Stimulated activated CD4-positive, alpha-beta T cell treated with anti-CD3 and anti-CD28 coated beads, Interleukin-4, amount 100 ng/mL, for 48 hours (primary cell): ENCODE data around the gene NOX4.

ENCODE experiments used
- DNase-seq, 2 donors: peaks; one replicate each; pipeline ENCODE4 v3.0.0-alpha.2; 2020; ENCODE audit warnings: low read depth in 2 of 2

NOX4 gene

DNA sequence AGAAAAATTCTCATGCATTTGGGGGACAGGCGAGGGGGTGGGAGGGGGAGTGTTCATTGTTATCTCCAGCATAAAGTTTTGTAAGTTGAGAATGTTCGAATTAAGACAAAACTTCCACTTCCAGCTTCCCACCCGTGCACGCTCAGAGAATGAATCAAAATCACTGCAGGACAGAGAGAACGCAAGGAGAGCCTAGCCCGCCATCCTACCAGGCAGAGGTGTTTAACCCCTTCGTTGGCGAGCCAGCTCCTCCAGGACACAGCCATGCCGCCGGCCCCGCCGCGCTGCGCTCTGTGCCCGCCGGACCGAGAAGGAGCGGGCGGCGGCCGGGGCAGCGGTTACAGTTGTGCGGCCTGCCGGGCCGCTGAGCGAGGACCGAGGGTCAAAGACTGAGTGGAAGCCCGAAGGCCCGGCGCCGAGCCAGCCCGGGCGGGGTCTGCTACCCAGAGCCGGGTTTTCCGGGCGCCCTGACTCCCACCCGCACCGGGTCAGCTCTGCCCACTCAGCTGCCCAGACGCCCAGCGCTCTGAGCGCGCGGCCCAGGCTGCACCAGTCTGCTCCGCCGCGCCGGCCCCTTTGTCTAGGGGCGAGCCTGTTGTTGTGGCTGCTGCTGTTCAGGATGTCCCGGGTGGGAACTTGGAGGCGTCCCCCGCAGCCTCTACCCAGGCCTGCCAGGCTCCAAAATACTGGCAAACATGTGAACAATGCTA, at the start of gene NOX4:
NOX4 (minus strand) TSS at position 395 of the 710 bp plus-strand sequence; CDS start at position 266, 129 bp downstream.
- DNase-seq = no peak

DNA sequence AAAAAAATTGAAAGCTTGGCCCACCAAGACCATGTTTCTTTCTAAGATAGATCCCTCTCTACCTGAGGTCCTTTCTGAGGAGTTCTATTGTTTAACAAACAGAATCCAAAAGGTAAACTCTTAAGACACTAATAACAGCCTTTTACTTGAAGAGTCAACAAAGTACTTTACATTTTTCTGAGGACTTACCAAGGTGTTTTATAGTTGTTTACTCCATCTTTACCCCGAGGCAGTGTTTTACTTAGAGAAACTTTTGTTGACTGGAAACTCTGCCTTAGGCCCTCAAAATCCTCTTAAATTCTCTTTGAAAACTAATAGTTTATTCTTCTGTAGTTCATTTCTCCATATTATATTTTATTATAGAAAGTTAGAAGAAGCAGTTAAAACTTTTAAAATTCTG, 49.7 kb upstream of the NOX4 start:
- no peak for DNase-seq

DNA sequence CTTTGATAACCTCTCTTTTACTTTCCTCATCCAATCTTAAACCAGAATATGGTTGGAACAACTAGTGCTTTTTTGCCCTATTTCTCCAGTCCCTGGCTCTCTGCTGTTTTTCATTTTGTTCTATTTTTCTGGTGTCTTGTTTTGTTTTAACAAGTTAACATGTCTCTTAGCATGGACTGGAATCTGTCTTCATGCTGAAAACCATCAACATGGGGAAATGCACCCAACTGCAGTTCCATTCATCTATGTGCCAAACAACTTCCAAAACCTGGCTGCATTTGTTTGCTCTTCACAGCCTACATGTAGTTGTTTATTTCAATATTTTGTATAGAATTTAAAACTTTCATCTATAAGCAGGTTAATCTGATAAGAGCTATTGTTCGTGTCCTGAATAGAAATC, 46.8 kb upstream of the NOX4 start:
- DNase-seq = no peak

DNA sequence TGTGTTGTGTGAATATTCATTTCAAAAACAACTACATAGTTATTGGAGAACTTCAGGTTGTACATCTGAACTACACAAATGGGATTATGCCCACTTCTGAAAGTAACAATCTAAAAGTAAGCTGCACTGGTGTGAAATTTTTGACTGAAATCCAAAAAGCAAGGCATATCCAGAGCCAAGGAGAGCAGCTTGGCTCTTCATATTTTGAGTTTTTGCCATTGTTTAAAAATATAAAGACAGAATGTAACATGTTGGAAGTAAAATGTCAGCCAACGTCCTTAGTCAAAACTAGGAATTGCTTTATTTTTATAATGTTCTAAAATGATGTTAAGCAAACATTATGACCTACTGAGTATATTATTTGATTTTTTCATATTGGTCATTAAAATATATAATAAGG, 45.8 kb upstream of the NOX4 start:
- no peak for DNase-seq

DNA sequence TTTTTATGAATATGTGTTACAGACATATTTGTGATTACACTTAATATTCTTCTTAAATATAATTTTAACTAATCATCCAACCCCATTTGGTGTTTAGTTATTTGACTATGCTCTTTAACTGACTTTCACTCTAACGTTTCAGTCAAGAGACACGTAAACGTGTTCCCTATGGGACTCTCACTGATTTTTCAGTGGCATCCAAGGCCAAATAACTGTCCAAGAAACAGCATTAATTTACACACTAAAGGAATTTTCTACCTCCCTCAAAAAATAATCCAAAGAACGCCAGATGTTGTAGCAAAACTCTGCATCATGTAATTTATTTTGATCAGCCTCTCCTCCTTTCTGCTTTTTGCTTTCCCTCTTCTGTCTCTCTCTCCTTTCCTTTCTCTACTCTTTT, 44.0 kb upstream of the NOX4 start:
- no peak for DNase-seq

DNA sequence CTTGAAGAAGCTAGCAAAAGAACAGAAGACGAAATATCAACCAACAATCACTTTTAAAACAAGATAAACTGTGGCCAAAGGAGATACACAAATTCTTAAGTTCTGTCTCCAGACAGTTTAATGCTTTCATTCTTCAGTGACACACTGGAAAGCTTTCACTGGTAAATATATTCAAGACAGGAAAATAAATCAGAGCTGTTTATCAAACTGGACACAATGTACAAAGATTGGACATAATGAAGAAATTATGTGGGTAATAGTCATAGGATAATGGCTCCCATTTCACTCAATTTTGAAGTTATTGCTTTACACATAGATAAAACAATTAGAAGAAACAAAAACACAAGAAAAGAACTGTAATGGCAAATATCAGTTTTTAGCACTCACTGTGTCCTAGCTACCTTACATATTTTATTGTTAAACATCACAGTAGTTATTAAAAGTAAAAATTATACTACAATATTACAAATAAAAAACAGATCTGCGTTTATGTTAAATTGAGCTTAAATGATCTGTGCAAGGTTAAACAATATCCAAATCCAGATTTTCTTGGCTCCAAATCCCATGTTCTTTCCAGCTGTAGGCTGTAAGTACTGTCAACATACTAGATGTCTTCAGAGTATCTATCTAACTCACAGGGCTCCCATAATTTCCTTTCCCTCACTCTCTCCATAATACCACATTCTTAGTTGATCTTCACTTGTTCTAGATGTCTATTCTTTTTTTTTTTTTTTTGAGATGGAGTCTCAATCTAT, 38.6 kb upstream of the NOX4 start:
- no peak for DNase-seq

DNA sequence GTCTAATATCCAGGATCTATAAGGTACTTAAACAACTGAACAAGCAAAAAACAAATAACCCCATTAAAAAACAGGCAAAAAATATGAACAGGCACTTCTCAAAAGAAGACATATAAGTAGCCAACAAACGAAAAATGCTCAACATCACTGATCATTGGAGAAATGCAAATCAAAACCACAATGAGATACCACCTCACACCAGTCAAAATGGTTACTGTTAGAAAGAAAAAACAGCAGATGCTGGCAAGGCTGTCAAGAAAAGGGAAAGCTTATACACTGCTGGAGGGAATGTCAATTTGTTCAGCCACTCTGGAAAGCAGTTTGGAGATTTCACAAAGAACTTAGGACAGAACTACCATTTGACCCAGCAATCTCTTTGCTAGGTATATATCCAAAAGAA, 30.6 kb upstream of the NOX4 start:
- DNase-seq = no peak

DNA sequence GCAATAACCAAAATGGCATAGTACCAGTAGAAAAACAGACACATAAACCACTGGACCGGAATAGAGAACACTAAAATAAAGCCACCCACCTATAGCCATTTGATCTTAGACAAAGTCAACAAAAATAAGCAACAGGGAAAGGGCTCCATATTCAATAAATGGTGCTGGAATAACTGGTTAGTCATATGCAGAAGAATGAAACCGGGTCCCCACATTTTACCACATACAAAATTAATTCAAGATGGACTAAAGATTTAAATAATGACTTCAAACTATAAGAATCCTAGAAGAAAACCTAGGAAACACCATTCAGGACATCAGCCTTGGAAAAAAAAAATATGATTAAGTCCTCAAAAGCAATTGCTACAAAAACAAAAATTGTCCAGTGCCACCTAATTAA, 30.1 kb upstream of the NOX4 start:
- DNase-seq = no peak

DNA sequence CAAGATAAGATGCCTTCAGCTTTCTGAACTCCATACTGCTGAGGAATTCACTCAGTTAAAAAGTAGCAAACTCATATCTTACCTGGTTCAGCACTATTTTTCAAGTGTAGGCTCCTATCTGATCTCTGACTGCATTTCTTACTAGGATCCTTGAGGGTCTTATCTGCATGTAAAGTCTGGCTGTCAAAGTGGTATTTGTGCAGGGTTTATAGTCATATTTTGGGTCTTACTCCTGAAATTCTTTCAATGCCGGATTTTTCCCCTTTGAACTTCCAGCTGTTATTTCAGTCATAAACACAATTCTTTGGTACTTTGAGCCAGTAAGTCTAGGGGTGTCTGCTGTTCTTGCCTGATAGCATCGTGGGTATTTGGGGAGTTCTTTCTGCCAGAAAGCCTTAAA, 25.3 kb upstream of the NOX4 start:
- no peak for DNase-seq

DNA sequence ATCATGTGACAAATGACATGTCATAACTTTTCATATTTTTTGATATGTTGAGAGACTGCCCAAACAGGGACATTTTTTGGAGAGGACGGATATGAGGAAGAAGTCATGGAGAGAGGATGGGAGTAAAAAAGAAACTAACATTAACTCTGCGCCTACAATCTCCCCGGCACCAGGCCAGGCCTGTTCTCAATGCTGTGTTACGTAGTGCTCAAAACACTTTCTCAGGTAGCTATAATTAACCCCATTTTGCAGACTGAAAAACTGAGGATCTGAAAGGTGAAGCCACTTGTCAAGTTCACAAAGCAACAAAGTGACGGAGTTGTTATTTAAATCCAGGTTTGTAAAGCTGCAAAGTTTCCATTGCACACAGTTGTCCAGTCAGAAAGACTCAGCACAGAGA, 17.4 kb upstream of the NOX4 start:
- no peak for DNase-seq

DNA sequence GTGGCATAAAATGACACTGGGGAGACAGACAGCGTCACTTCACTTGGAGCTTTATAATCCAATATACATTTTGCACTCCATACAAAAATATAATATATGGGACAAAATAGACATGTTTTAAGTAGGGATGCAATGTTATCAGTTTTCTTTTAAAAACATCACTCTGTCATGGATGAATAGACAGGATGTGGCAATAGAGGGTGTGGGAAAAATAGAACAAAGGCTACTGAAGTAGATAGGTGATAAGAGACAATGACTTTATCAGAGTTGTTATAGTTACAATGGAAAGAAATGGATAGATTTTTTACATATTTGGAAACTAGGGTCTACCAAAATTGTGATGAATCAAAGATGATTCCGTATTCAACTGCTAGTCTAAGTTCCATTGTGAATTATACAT, 13.1 kb upstream of the NOX4 start:
- DNase-seq = no peak

DNA sequence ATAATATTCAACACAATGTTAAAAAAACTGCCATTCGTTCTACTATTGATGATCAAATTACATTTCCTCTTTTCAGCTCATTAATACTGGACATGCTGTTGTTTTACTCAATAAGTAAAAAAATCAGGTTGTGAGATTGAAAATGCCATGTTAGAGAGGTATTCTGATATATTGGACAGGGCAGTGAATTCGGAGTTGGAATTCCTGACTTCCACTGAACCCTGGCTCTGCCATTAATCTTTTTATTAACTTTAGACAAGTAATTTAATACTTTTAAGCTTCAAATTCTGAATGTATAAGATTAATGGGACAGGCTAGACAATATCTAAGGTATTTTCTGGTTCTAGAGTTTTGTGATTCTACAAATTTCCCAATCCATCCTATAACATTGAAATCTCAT, 12.2 kb upstream of the NOX4 start:
- DNase-seq = no peak

DNA sequence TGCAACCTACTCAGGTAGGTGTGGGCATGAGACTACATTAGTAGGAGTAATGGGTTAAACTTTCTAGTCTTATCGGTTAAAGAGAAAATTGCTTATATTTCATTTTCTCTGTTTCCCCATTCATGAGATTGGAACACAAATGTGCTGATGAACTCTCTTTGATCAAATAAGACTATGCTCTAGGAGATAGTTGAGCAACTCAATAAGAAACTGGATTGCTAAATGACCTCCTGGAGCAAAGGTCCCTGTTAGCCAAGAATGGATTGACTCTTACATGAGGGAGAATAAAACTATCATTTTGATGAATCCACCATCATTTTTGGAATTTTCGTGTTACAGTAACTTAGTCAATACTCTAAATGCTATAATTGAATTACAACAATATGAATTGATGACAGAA, 11.1 kb upstream of the NOX4 start:
- no peak for DNase-seq

DNA sequence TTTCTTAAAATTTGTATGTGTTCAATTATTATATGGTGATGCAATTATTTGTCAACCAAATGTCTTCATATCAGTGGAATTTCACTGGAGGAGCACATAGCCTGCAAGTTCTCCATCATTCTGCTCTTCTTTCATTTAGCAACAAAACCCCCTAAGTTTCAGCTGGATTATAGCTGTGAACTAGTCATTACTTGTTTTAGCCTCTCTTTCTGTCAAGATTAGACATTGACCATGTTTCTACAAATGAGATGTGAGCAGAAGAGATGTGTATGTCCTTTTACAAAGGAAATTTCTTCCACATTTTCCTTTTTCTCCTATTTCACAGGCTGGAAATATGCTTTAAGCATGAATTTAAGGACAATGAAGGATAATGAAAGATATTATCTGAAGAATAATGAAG, 9.2 kb upstream of the NOX4 start:
- DNase-seq = no peak

DNA sequence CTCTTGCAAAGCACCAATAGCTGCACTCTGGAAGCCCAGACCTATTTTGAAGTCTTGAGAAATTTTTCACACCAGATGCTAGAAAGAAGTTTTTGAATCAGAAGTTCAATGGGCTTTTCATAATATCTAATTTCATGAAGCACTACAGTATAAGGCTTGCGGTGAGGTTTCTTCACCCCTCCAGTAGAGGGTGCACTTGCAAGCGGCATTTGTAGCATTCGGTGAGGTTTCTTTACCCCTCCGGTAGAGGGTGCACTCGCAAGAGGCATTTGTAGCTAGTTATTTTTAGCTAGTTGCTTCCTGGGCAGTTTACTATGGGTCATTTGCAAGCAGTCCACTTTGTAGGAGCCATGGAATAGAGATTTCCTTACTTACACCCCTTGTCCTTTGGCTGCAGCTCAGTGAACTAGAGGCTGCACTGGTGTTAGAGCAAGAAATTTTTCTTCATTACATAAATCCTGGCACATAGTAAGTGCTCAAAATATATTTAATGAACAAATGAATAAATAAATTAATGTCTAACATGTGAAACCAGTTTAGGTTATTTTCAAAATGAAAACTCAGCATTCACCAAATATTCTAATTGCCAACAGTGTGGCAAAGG, 7.8 kb upstream of the NOX4 start:
- no peak for DNase-seq

DNA sequence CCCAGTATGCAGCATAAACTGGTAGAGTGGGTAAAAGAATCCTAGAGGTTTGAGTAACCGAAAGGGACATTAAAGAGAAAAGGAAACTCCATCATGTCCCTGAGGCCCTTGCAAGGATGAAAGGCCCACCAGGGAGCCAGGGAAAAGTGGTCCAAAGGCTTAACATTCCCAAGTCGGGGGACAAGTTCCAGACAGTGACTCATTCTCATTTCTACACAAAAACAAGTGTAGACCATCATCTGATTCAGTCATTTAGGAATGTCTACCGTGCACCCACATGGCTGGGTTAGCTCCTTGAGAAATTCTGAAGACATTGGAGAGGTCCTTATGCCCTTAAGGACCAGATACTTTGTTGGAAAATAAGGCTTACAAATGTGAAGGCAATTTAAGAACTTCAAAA, 4.8 kb upstream of the NOX4 start:
- DNase-seq = no peak

DNA sequence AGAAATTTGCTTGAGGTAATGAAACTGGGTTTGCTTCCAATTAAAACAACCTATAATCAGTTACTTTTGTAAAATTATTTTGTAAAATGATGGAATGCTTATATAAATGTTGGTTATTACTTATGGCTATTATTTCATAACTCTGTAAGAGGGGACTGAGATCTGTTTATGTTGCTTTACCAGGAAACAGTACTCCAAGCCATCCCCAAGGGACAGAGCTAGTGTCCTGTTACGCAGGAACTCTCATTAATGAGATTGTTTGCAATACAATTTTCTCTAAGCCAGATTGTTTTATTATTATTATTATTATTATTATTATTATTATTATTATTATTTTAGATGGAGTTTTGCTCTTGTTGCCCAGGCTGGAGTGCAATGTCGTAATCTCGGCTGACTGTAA, 2.3 kb upstream of the NOX4 start:
- DNase-seq = no peak

DNA sequence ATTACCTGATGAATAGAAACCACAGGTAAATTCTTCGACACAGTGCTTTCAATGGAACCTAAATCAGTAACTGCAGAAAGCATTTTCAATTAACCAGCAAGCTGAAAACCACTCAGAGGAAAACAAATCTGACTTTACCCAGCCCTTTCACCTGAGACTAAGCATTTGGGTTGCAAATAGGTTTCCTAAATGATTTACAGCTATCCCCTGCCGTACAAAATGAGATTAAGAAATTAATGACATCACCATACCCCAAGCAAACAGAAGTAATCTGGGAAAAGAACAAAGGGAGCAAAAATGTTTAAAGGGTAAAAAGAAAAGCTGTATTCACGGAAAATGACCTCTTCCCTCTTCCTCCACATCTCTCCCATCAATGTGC, 584 bp downstream of the NOX4 start:
- no peak for DNase-seq

DNA sequence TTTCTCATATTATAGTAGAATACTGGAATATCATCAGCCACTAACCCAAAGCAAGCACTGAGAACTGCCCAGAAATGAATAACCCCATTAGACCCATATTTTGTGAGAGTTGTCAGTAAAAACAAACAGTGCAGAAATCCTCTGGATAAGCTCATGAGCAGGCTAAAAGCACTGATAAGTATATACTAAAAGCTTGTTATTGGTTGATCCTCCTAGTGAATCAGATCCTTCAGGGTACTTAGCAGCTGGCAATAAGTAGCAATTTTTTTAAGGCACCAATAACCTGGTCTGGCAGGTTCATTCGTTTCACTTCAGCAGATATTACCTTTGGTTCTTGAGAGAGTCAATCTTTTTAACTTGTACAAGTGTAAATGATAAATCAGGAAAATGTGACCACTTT, 1.2 kb downstream of the NOX4 start:
- no peak for DNase-seq

DNA sequence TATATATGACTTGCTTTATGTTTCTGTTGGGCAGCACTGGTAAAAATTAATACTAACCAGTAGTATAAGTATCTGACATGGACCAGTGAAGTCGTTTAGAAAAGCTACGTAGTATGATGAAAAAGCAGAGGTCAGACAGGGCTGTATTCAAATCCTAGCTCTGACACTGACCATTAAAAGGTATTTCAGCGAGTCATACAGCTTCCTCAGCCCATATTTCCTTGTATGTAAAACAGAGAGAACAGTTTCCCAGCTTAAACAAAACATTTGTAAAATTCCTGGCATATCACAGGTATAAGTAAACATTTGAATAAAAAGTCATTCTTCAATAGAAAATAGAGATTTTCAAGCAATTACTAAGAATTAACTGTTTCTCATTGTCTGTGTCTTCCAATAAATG, 4.2 kb downstream of the NOX4 start:
- no peak for DNase-seq

DNA sequence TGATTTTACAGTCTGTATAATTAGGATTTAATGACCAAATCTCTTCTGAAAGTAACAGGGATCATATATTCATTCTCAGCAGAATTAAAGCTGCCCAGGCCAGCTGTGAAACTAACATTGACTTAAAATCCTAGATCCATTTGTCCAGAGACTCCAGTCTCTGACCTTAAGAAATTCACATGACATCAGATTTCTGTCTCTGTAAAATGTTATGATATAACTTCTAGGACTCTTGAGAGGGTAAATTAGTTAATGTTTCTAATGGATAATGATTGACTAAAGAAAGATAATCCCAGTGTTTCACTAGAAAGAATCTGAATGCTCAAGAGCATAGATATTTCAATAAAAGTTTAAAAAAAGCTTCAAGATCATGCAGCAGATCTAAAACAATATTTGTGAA, 6.3 kb downstream of the NOX4 start:
- no peak for DNase-seq

DNA sequence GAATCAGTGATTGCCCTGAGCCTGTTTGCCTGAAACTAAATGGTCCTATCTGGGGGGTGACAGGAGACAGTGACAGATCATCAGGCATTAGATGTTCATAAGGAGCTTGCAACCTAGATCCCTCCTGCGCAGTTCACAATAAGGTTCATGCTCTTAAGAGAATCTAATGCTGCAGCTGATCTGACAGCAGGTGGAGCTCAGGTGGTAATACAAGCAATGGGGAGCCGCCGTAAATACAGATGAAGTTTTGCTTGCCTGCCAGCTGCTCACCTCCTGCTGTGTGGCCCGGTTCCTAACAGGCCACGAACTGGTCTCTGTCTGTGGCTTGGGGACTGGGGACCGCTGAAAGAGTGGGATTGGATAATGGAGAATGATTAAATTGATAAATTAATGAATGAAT, 14.0 kb downstream of the NOX4 start:
- no peak for DNase-seq

DNA sequence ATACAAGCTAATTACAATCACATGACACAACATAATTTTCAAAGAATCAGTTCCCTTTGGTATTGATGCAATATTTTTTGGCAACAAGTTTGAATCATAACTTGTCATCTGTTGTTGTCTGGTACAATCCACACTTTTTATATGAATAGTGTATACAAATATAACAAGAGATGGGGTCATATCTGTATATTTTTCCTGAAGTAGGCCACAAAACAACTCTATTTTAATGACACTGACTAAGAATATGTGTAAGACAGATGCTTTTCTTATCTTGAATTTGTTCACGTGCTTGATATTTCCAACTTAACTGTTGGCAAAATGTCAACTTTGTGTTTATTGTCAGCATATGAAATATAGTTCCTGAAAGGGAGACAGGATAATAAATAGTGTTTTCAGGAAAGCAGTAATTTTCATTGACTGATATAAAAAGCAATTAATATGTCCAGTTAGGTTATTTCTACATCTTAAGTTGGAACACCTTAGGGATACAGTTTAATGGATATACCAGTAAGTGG, 27.9 kb downstream of the NOX4 start:
- no peak for DNase-seq
